NCI-H345 treated with DMSO at 0.1 percent for 48 hours (cell line): ENCODE measurements around the gene CD82.
"Not testable (repeated sequence)": the region's sequence is repeated elsewhere in the genome, so short reads cannot be mapped to it uniquely, and the experiment has no call there.

Experiments
- DNase-seq: peaks from one replicate; lab custom pipeline; 2025; ENCODE audit not compliant: unreplicated experiment; lab: John Stamatoyannopoulos, UW

CD82 gene

GRCh38 chr11:44559207-44559939 lies 6.1 kb upstream of the CD82 start:
- no peak for DNase-seq

- DNase-seq: not testable (repeated sequence)
Observed at GRCh38 chr11:44559940-44560300, 5.5 kb upstream of the CD82 start.

GRCh38 chr11:44561275-44561805 lies 4.1 kb upstream of the CD82 start:
- DNase-seq: no peak

- no peak for DNase-seq
Observed at GRCh38 chr11:44561964-44562734, 3.3 kb upstream of the CD82 start.

- no peak for DNase-seq
Observed at GRCh38 chr11:44562845-44563460, 2.5 kb upstream of the CD82 start.

- DNase-seq: no peak
Observed at GRCh38 chr11:44563711-44564110, 1.8 kb upstream of the CD82 start.

- peak; percentile 62 for DNase-seq
Observed at GRCh38 chr11:44564166-44564565, 1.3 kb upstream of the CD82 start.

- DNase-seq: peak; percentile 58
Observed at GRCh38 chr11:44564670-44565210, 723 bp upstream of the CD82 start.

- no peak for DNase-seq
Observed at GRCh38 chr11:44565953-44566949, 788 bp downstream of the CD82 start.

GRCh38 chr11:44566952-44567875 lies 1.8 kb downstream of the CD82 start:
- DNase-seq: no peak

- DNase-seq: no peak
Observed at GRCh38 chr11:44567876-44568256, 2.4 kb downstream of the CD82 start.

GRCh38 chr11:44568331-44568657 lies 2.8 kb downstream of the CD82 start:
- DNase-seq: no peak

- no peak for DNase-seq
Observed at GRCh38 chr11:44568658-44569473, 3.4 kb downstream of the CD82 start.

- no peak for DNase-seq
Observed at GRCh38 chr11:44570411-44571155, 5.1 kb downstream of the CD82 start.

- DNase-seq: no peak
Observed at GRCh38 chr11:44571871-44572270, 6.4 kb downstream of the CD82 start.

- DNase-seq: no peak
Observed at GRCh38 chr11:44572436-44572835, 7.0 kb downstream of the CD82 start.

- no peak for DNase-seq
Observed at GRCh38 chr11:44572884-44573283, 7.4 kb downstream of the CD82 start.

- DNase-seq: no peak
Observed at GRCh38 chr11:44573333-44573732, 7.9 kb downstream of the CD82 start.
